Measurements from ENCODE around the gene DBH. TPM values are rescaled to one million over a fixed set of nuclear protein-coding genes. Genes with fewer than 3 reads are reported as not detected.
A peak's percentile ranks its signal among the peaks of the same experiment; 100 is the strongest.

DBH gene
- total and polyA plus RNA-seq, 8 donors: 0.08 to 0.09 TPM; not detected in 6

DNA sequence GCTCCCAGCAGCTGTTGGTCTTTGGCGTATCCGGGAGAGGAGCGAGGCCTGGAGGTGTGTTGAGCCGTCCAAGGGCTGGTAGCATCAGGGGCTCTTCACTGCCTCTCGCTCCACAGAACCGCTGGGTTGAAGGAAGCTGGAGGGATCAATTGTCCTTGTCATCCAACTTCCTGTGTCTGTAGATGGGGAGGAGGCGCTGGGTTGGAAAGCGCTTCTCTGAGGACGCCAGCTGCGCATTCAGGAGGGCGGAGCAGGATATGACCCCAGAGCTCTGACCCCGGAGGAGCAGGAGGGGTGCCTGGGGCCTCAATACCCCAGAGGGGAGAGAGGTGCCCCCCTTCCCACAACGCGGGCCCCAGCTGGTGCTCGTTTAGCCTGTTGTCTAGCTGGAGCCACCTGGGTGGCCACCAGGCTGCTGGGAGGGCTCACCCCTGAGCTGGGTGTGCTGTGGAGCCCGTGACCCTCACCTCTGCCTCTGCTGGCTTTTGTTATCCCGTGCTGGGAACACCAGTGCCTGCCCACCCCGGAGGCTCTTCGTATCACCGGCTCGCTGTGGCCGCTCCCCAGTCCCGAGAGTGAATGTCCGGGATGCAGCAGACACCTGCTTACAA is 2.0 kb upstream of the DBH start:
- FAIRE-seq (no peak), DNase-seq (peak in 1 of 6 donors; percentile 49)
- 52 to 57% methylated on average over 24 of the region's 24 CpGs for WGBS, 2 donors

GRCh38 chr9:133635098-133635497 is 1.1 kb upstream of the DBH start:
- no peaks in the 10 kb centered on the region for H3K9me3 ChIP-seq
- no peaks in the 10 kb centered on the region for H3K27me3 ChIP-seq
- no peak overlapping the region for H3K4me3 ChIP-seq
- no peaks in the 10 kb centered on the region for H3K36me3 ChIP-seq
- WGBS, 2 donors: 60 to 67% methylated on average over 6 of the region's 6 CpGs
- no peak for FAIRE-seq
- peak in 1 of 6 donors; percentile 31 for DNase-seq
- H3K27ac ChIP-seq: no peak overlapping the region
- no peak for ATAC-seq
- TF ChIP-seq, protein P1, sequence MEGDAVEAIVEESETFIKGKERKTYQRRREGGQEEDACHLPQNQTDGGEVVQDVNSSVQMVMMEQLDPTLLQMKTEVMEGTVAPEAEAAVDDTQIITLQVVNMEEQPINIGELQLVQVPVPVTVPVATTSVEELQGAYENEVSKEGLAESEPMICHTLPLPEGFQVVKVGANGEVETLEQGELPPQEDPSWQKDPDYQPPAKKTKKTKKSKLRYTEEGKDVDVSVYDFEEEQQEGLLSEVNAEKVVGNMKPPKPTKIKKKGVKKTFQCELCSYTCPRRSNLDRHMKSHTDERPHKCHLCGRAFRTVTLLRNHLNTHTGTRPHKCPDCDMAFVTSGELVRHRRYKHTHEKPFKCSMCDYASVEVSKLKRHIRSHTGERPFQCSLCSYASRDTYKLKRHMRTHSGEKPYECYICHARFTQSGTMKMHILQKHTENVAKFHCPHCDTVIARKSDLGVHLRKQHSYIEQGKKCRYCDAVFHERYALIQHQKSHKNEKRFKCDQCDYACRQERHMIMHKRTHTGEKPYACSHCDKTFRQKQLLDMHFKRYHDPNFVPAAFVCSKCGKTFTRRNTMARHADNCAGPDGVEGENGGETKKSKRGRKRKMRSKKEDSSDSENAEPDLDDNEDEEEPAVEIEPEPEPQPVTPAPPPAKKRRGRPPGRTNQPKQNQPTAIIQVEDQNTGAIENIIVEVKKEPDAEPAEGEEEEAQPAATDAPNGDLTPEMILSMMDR (IDR thresholded peaks at IDR 0.05): no peak
- no peaks in the 10 kb centered on the region for H3K4me1 ChIP-seq
- intact Hi-C loops (cut with DNase I): no loop called here

More for the DNA sequence above, 2.0 kb upstream of the DBH start:
- H3K36me3 ChIP-seq: no peaks in the 10 kb centered on the region
- TF ChIP-seq, protein P1 (IDR thresholded peaks at IDR 0.05): no peak
- intact Hi-C loops (cut with DNase I): no loop called here
- H3K9me3 ChIP-seq: no peaks in the 10 kb centered on the region
- H3K4me3 ChIP-seq: no peak overlapping the region
- peak in 1 of 4 donors; percentile 28 for ATAC-seq
- no peaks in the 10 kb centered on the region for H3K4me1 ChIP-seq
- no peaks in the 10 kb centered on the region for H3K27me3 ChIP-seq
- no peak overlapping the region for H3K27ac ChIP-seq

- Histone ChIP-seq H3K9me3 (no peaks in the 10 kb centered on the region), H3K27ac (no peak overlapping the region), H3K27me3 (no peaks in the 10 kb centered on the region), H3K36me3 (no peaks in the 10 kb centered on the region), H3K4me3 (no peak overlapping the region), H3K4me1 (no peaks in the 10 kb centered on the region)
- ATAC-seq: no peak
- no peak for DNase-seq
- no peak for FAIRE-seq
- 71 to 85% methylated on average over 12 of the region's 12 CpGs for WGBS, 2 donors
- intact Hi-C loops (cut with DNase I): no loop called here
- TF ChIP-seq, protein P1 (IDR thresholded peaks at IDR 0.05): no peak
These were observed 739 bp downstream of the DBH start for GRCh38 chr9:133636902-133637301.

- Histone ChIP-seq H3K27me3 (no peaks in the 10 kb centered on the region), H3K4me3 (no peak overlapping the region), H3K27ac (no peak overlapping the region), H3K9me3 (no peaks in the 10 kb centered on the region), H3K36me3 (no peaks in the 10 kb centered on the region), H3K4me1 (no peaks in the 10 kb centered on the region)
- FAIRE-seq: no peak
- TF ChIP-seq, protein P1 (IDR thresholded peaks at IDR 0.05): no peak
- WGBS, 2 donors: 70 to 76% methylated on average over 12 of the region's 12 CpGs
- intact Hi-C loops (cut with DNase I): no loop called here
- ATAC-seq: no peak
- peak in 1 of 6 donors; percentile 30 for DNase-seq
These were observed 1.4 kb downstream of the DBH start for GRCh38 chr9:133637451-133638055.

- FAIRE-seq: no peak
- H3K27me3 ChIP-seq: no peaks in the 10 kb centered on the region
These were observed 1.9 kb downstream of the DBH start for GRCh38 chr9:133638076-133638475.

More at GRCh38 chr9:133638076-133638475, 1.9 kb downstream of the DBH start:
- Histone ChIP-seq H3K9me3 (no peaks in the 10 kb centered on the region), H3K27ac (no peak overlapping the region), H3K4me1 (no peaks in the 10 kb centered on the region), H3K4me3 (no peak overlapping the region), H3K36me3 (no peaks in the 10 kb centered on the region)
- DNase-seq (no peak), ATAC-seq (no peak)
- WGBS, 2 donors: 56 to 63% methylated on average over 8 of the region's 8 CpGs
- intact Hi-C loops (cut with DNase I): no loop called here
- TF ChIP-seq, protein P1 (IDR thresholded peaks at IDR 0.05): no peak
